ENCODE results near the gene PLA2R1. TPM values are rescaled to one million over a fixed set of nuclear protein-coding genes. Genes with fewer than 3 reads are reported as not detected.

Gene PLA2R1
- total RNA-seq, 4 donors from 2014 or later = 11.6 to 49.2 (median 30.5) TPM

DNA sequence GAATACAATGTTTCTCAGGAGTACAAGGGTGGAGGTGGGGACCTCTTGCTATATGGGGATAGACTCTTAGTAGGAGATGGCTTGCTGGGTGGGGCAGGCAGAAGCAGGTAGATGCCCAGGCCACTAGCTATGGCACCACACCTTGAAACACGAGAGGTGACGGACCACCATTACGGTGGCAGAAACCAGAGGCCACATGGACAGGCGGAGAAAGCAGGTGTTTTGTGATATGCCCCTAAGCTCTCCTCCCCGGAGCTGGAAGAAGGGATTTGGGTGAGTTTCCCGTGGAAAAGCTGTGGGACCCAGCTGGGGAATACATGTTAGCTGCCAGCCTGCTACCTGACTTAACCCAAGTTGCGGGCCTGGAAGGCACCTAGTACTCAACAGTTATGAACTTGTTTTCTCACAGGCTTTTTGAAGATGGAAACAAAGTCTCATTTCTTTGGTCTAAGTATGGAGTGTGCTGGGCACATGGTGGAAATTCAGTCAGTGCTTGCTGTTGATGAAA, 16.7 kb downstream of the PLA2R1 start:
- DNase-seq = no peak
- no peak overlapping the region for H3K4me3 ChIP-seq
- H3K9me3 ChIP-seq = no peaks in the 10 kb centered on the region
- no peak overlapping the region for H3K27ac ChIP-seq
- H3K27me3 ChIP-seq = no peaks in the 10 kb centered on the region
- H3K4me1 ChIP-seq = peaks cover 0 to 5% (median 0%) of the 10 kb centered on the region in 4 donors
- peaks cover 0 to 25% (median 0%) of the 10 kb centered on the region in 3 donors for H3K36me3 ChIP-seq
- TF ChIP-seq POLR2A (IDR thresholded peaks at IDR 0.05) = no peak
- TF ChIP-seq, protein P1, sequence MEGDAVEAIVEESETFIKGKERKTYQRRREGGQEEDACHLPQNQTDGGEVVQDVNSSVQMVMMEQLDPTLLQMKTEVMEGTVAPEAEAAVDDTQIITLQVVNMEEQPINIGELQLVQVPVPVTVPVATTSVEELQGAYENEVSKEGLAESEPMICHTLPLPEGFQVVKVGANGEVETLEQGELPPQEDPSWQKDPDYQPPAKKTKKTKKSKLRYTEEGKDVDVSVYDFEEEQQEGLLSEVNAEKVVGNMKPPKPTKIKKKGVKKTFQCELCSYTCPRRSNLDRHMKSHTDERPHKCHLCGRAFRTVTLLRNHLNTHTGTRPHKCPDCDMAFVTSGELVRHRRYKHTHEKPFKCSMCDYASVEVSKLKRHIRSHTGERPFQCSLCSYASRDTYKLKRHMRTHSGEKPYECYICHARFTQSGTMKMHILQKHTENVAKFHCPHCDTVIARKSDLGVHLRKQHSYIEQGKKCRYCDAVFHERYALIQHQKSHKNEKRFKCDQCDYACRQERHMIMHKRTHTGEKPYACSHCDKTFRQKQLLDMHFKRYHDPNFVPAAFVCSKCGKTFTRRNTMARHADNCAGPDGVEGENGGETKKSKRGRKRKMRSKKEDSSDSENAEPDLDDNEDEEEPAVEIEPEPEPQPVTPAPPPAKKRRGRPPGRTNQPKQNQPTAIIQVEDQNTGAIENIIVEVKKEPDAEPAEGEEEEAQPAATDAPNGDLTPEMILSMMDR (IDR thresholded peaks at IDR 0.05) = no peak

DNA sequence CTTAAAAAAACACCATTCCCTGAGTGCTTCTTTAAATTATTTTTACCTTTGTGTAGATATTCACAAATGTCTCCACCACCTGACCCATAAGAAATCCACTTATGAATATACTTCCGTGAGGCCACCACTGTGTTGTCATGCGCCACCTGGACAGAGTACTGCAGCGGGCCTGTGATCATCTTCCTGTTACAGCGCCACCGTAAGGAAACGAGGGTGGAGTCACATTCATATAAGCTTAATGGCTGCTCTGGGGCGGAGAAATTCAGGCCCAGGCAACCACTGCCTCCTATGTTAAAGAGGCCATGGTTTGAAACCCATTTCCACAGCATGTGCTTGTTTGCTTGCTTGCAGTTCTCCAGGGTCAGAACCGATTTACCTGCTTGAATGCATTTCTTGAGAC, 17.7 kb downstream of the PLA2R1 start:
- Histone ChIP-seq H3K27ac (no peak overlapping the region), H3K4me3 (no peak overlapping the region), H3K27me3 (no peaks in the 10 kb centered on the region), H3K36me3 (peaks cover 0 to 26% (median 0%) of the 10 kb centered on the region in 3 donors), H3K9me3 (no peaks in the 10 kb centered on the region), H3K4me1 (no peaks in the 10 kb centered on the region)
- no peak for DNase-seq
- TF ChIP-seq, protein P1 (IDR thresholded peaks at IDR 0.05) = no peak
- TF ChIP-seq POLR2A (IDR thresholded peaks at IDR 0.05) = no peak

DNA sequence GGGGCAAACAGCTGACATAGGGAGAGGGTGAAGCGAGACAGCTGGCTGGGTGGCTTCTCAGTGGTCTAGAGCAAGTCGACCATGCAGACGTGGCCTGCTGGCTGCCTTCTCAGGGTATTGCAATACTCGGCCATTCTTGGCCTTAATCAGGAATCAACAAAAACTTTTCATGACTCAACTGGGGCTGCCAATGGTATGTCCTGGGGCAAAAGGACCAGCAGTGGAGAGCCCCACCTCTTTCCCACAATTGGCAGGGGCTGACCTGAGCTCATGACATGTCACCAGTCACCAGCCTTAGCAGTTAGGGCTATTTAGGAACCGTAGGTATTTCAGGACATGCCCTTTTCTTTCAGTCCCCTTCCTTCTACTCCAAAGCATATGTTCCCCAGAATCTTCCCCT, 19.1 kb downstream of the PLA2R1 start:
- H3K27me3 ChIP-seq = no peaks in the 10 kb centered on the region
- no peaks in the 10 kb centered on the region for H3K9me3 ChIP-seq
- no peak overlapping the region for H3K4me3 ChIP-seq
- H3K4me1 ChIP-seq = no peaks in the 10 kb centered on the region
- no peak overlapping the region for H3K27ac ChIP-seq
- no peak for TF ChIP-seq POLR2A (IDR thresholded peaks at IDR 0.05)
- TF ChIP-seq, protein P1 (IDR thresholded peaks at IDR 0.05) = no peak
- no peak for DNase-seq
- H3K36me3 ChIP-seq = peaks cover 0 to 39% (median 0%) of the 10 kb centered on the region in 3 donors

DNA sequence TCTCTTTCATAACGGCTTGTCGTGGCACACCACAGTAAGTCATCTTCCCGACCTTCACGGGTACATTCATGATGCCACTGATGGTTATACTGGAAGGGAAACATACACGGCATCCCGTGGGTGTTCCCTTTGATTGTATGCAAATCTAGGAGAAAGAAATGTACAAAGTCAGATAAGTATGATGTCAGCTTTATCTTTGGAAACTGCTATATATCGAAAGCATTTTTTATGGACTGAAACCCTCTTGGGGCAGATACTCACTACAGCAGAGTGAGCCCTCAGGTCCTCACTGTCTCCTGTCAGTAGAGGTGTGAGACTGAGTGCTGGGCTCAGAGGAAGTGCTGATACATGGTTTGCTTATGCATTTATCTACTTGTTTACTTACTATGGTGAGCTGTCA, 20.4 kb downstream of the PLA2R1 start:
- TF ChIP-seq, protein P1 (IDR thresholded peaks at IDR 0.05) = no peak
- TF ChIP-seq POLR2A (IDR thresholded peaks at IDR 0.05) = no peak
- Histone ChIP-seq H3K9me3 (no peaks in the 10 kb centered on the region), H3K27me3 (no peaks in the 10 kb centered on the region), H3K4me3 (no peak overlapping the region), H3K4me1 (no peaks in the 10 kb centered on the region), H3K27ac (no peak overlapping the region), H3K36me3 (peaks cover 0 to 40% (median 0%) of the 10 kb centered on the region in 3 donors)
- no peak for DNase-seq

DNA sequence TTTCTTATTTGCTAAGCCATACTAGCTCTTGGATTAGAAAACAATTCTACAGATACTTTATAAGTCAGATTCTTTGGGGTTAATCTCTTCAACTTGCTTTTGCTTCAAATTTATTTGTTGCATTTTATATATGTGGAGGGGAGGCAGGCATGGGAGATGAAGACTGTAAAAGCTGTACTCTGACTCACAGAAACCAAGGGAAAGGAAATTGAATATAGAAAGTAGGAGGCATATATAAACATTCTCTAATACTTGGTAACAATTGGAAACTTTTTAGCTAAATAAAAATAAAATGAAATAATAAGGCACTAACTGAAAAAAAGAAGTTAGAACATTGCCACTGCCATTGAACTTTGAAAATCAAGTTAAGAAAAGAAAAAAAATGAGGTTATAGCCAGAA, 21.3 kb downstream of the PLA2R1 start:
- no peak for DNase-seq
- no peak overlapping the region for H3K27ac ChIP-seq
- no peaks in the 10 kb centered on the region for H3K9me3 ChIP-seq
- no peak for TF ChIP-seq POLR2A (IDR thresholded peaks at IDR 0.05)
- TF ChIP-seq, protein P1 (IDR thresholded peaks at IDR 0.05) = no peak
- no peaks in the 10 kb centered on the region for H3K27me3 ChIP-seq
- no peak overlapping the region for H3K4me3 ChIP-seq
- peaks cover 0 to 40% (median 0%) of the 10 kb centered on the region in 3 donors for H3K36me3 ChIP-seq
- H3K4me1 ChIP-seq = no peaks in the 10 kb centered on the region
